DMS79 treated with DMSO at 0.1 percent for 48 hours (cell line): ENCODE data around the gene ARMCX6.
"Not testable (repeated sequence)": the region's sequence is repeated elsewhere in the genome, so short reads cannot be mapped to it uniquely, and the experiment has no call there.

Source experiments
- DNase-seq: peaks from one replicate; lab custom pipeline; 2025; lab: John Stamatoyannopoulos, UW

The ARMCX6 gene

GRCh38 chrX:101617211-101618191 is at the start of gene ARMCX6:
TSS of gene ARMCX6 (minus strand) at chrX:101618000. CDS start at chrX:101616620, 1,380 bp downstream.
- peak; percentile 63 for DNase-seq

- peak; percentile 74 for DNase-seq
Observed at GRCh38 chrX:101659601-101660063, 41.8 kb upstream of the ARMCX6 start, which contains the start of gene ARMCX2. TSS of gene ARMCX2 (minus strand) at chrX:101659850. CDS start at chrX:101657588, 2,262 bp downstream.

DNA sequence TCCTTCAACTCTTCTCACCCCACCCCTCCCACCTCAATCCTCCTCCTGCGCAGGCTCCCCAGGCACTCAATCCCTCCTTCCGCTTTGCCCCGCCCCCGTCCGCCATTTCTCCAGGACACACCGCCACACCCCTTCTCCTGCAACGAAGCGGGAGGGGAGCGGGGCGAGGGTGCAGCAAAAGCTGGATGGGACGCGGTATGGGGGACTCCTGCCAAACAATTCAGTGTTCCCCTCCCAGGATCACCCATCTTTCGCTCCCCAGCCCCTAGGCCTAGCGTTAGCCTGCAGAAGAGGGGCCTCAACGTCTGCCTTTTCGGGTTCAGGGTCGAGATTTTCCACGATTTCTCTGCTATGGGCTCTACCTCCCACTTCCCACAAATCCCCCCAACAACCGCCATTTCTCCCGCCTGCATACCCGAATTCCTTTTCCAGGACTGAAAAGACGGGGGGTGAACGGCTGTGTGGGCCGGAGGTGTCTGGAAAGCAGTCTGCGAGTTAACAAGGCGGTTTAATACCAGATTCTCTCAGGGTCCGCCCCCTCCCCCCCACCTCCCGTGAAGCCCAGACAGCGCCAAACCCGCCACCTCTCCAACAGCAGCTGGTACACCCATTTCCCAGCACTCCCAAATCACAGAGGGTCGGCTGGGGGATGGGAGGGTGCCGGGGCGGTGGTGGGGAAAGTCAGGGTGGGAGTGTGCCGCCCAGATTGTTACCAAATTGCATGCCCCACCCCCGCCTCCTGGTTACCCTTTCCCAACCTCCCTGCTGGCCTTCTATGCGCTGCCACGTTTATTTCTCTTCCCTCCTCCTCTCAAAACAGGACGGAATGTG is 41.1 kb upstream of the ARMCX6 start:
- peak; percentile 21 for DNase-seq

DNA sequence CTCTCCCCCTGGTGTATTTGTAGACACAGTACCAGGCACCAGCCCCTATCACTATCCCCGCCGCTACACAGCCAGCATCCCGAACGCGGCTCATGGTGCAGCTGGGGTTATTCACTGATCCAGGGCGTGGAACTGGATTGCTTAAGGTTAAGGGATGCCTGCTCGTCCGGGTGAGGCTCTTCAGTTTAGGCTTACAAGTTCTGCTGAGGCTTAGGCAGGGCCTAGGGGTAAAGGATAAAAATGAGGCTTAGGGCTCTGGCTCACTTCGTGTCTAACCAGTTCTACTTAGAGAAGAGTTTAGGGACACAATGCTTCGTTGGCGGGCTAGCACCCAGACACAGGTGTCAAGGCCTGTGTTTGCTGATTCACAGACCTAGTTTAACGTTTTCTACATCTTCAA is 39.7 kb upstream of the ARMCX6 start:
- no peak for DNase-seq

DNA sequence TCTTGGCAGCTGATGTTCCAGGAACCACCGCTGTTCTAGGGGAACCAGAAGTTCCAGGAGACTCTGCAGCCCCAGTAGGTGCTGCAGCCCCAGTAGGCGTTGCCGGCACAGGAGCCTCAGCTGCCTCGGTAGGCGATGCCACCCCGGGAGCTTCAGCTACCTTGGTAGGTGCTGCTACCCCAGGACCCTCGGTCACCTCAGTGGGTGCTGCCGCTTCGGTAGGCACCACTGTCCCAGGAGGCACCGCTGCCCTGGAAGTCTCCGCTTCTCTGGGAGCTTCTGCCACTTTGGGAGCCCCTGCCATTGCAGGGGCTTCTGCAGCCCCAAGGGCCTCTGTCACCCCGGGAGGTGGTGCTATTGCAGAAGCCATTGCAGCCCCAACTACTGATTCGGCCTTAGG is 39.0 kb upstream of the ARMCX6 start:
- no peak for DNase-seq

DNA sequence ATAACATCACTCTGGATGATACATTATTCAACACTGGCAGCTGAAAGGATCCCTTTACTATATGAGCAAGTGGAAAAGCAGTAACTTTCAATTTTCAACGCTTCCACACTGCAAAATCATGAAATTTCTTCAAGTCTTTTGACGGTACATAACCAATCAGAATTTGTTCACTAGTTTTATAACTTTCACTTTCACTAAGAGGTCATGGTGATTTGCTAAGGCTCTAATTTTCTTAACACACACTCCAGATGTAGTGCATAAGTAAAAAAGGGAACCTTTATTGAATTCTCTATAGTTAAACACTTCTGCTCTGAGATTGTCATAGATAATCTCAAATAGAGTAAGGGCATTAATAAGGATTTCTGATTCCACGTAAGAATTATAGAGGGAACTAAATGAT is 37.7 kb upstream of the ARMCX6 start:
- no peak for DNase-seq

DNA sequence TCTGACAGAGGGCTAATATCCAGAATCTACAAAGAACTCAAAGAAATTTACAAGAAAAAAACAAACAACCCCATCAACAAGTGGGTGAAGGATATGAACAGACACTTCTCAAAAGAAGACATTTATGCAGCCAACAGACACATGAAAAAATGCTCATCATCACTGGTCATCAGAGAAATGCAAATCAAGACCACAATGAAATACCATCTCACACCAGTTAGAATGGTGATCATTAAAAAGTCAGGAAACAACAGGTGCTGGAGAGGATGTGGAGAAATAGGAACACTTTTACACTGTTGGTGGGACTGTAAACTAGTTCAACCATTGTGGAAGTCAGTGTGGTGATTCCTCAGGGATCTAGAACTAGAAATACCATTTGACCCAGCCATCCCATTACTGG is 29.9 kb upstream of the ARMCX6 start:
- DNase-seq, result not testable (repeated sequence)

GRCh38 chrX:101642093-101642492 is 24.3 kb upstream of the ARMCX6 start:
- no peak for DNase-seq

GRCh38 chrX:101639583-101639982 is 21.8 kb upstream of the ARMCX6 start:
- no peak for DNase-seq

DNA sequence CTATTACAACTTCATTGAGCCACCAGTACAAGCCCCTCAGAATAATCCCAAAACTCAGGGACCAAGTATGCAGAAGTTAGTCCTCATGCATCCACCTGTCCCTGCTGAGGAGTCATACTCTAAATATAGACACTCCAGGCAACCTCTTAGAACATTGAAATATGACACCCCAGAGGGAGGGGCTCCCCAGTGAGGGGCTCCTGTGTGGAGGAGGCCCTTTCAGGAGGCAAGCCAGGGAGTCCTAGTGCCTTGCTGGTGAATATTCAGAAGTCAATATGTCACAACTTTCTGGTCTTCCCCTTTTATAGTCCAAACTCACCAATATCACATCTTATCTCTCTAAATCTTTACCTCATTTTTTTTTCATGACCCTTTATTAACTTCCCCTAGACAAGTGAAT is 1.6 kb upstream of the ARMCX6 start:
- DNase-seq, result peak; percentile 40

DNA sequence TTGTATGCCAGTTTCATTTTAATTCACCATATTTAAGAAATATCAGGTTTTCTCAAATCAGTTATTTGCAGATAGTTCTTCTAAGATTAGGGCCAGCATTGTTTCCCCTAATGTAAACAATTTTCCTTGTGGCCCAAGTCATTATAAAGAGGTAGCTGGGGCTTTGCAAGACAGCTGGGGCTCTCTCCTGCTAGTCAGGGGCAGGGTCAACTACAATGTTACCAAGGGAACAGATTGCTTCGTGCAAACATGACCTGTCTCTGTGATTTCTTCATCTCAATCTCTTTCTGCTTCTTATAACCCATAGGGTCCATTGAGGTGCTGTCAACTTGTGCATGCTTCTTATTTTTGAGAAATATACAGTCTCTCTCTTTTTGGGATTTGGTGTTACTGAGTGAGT is 12.1 kb downstream of the ARMCX6 start:
- no peak for DNase-seq

DNA sequence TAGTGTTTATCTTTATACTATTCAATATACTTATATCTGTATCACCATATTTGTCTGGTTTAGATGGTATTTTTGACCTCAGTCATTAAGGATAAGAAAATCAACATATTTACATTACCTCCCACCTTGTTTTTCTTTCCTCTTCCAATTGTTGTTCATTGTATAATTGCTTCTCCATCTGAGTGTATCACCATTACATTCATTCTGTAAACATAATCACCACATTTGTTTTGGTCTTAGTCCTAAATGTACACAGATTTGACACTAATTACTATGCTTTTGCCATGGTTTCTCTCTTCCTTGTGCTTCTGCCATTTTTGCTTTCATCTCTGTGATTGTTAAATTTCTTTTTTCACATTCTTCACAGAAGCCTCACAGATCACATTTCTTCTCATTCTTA is 12.7 kb downstream of the ARMCX6 start:
- DNase-seq, result no peak

DNA sequence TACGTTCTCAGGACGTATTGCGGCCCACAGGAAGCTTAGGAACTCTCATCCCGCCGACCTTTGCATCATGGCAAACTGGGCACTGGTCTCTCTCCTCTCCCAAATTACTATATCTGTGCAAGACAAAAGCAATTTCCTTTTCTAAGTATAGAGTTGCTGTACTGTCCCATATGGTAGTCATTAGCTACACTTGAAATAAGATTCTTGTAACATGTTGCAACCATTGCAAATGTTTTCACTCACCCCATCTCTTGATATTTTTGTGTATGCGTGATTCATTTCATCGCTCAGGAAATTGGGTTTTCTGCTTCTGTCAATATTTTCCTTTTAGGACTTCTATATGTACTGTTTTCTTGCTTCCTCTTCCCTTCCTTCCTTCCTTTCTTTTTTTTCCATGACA is 15.7 kb downstream of the ARMCX6 start:
- no peak for DNase-seq

- DNase-seq, result not testable (repeated sequence)
Observed at GRCh38 chrX:101599592-101599991, 18.2 kb downstream of the ARMCX6 start.

- DNase-seq, result peak; percentile 53
Observed at GRCh38 chrX:101595739-101596419, 21.9 kb downstream of the ARMCX6 start.
